Hematopoietic multipotent progenitor cell treated with erythropoietin and hydrocortisone succinate and interleukin-3 and kit ligand, for 15 days (in vitro differentiated cells): Measurements from ENCODE around the gene PMP22.
"Not testable (repeated sequence)": the region's sequence is repeated elsewhere in the genome, so short reads cannot be mapped to it uniquely, and the experiment has no call there.

Source experiments
- DNase-seq: peaks from one replicate; pipeline ENCODE4 v3.0.0-alpha.2; 2015; ENCODE audit warnings: low spot score

PMP22 gene

GRCh38 chr17:15203062-15203461 is 62.1 kb downstream of the PMP22 start:
- not testable (repeated sequence) for DNase-seq

- not testable (repeated sequence) for DNase-seq
Measured at GRCh38 chr17:15200574-15200973, 64.6 kb downstream of the PMP22 start.

- no peak for DNase-seq
Measured at GRCh38 chr17:15197229-15197628, 67.9 kb downstream of the PMP22 start.

GRCh38 chr17:15194859-15195277 is 70.3 kb downstream of the PMP22 start:
- no peak for DNase-seq

- DNase-seq: no peak
Measured at GRCh38 chr17:15185625-15185991, 79.5 kb downstream of the PMP22 start.

GRCh38 chr17:15184872-15185624 is 80.1 kb downstream of the PMP22 start:
- no peak for DNase-seq

GRCh38 chr17:15181816-15182215 is 83.3 kb downstream of the PMP22 start:
- DNase-seq: no peak

- no peak for DNase-seq
Measured at GRCh38 chr17:15181333-15181732, 83.8 kb downstream of the PMP22 start.

- DNase-seq: no peak
Measured at GRCh38 chr17:15180121-15180561, 85.0 kb downstream of the PMP22 start.
